Fibroblast of mammary gland (primary cell): Measurements from ENCODE around the gene PPP2R5C.

Experiments
- DNase-seq: peaks from one replicate; pipeline ENCODE4 v3.0.0-alpha.2; 2010; ENCODE audit warnings: low read depth
- H3K4me3 ChIP-seq: 2 replicates; pipeline ENCODE4 v1.5.1; 2011; ENCODE audit warnings: low read depth, mild to moderate bottlenecking, low read length, moderate library complexity; ENCODE audit not compliant: control insufficient read depth
- TF ChIP-seq, protein P1 (sequence below): conservative IDR thresholded peaks from 2 replicates; pipeline ENCODE4 v1.5.1; 2011; ENCODE audit warnings: low read depth, low read length, inconsistent platforms; ENCODE audit not compliant: control insufficient read depth, insufficient read depth

PPP2R5C gene

DNA sequence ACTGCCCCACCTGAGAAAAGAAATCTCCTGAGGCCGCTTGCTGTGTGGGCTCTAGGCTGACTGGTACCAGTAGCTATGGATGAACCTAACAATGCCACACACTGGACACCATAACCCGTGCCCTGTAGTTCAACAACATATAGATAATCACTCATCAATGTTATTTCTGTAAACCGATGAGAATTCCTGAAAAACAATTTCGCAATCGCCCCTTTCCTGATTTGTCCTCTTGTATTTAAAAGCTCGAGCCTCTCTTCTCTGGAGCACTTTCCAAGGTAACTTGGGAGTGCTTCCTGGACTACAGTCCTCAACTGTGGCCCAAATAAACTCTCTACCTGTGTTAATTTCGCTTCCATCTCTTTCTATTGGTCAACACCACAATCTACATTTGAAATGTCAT lies 26.1 kb upstream of the PPP2R5C start:
- TF ChIP-seq, protein P1, sequence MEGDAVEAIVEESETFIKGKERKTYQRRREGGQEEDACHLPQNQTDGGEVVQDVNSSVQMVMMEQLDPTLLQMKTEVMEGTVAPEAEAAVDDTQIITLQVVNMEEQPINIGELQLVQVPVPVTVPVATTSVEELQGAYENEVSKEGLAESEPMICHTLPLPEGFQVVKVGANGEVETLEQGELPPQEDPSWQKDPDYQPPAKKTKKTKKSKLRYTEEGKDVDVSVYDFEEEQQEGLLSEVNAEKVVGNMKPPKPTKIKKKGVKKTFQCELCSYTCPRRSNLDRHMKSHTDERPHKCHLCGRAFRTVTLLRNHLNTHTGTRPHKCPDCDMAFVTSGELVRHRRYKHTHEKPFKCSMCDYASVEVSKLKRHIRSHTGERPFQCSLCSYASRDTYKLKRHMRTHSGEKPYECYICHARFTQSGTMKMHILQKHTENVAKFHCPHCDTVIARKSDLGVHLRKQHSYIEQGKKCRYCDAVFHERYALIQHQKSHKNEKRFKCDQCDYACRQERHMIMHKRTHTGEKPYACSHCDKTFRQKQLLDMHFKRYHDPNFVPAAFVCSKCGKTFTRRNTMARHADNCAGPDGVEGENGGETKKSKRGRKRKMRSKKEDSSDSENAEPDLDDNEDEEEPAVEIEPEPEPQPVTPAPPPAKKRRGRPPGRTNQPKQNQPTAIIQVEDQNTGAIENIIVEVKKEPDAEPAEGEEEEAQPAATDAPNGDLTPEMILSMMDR: no peak
- DNase-seq: no peak
- no peak overlapping the region for H3K4me3 ChIP-seq

GRCh38 chr14:101736071-101736470 lies 25.4 kb upstream of the PPP2R5C start:
- no peak overlapping the region for H3K4me3 ChIP-seq
- TF ChIP-seq, protein P1: no peak

DNA sequence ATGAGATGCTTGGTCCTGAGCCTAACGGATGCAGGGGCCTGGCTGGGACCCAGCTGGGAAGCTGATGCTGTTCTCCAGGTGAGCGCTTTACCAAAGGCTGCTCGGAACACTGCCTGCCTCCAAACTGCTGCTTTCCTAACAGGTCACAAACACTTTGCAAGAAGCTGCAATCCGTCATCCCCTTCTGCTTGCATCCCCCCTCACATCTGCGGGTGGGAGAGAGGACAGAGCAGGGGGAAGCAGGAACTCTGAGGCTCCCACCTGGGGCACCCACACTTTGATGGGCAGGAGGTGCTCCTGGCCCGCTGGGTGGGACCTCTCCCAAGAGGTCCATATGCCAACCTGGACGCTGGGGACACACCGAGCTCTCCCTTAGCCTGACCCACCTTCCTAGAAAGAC lies 24.9 kb upstream of the PPP2R5C start:
- no peak for DNase-seq
- TF ChIP-seq, protein P1: no peak

More at GRCh38 chr14:101736071-101736470, 25.4 kb upstream of the PPP2R5C start:
- no peak for DNase-seq

DNA sequence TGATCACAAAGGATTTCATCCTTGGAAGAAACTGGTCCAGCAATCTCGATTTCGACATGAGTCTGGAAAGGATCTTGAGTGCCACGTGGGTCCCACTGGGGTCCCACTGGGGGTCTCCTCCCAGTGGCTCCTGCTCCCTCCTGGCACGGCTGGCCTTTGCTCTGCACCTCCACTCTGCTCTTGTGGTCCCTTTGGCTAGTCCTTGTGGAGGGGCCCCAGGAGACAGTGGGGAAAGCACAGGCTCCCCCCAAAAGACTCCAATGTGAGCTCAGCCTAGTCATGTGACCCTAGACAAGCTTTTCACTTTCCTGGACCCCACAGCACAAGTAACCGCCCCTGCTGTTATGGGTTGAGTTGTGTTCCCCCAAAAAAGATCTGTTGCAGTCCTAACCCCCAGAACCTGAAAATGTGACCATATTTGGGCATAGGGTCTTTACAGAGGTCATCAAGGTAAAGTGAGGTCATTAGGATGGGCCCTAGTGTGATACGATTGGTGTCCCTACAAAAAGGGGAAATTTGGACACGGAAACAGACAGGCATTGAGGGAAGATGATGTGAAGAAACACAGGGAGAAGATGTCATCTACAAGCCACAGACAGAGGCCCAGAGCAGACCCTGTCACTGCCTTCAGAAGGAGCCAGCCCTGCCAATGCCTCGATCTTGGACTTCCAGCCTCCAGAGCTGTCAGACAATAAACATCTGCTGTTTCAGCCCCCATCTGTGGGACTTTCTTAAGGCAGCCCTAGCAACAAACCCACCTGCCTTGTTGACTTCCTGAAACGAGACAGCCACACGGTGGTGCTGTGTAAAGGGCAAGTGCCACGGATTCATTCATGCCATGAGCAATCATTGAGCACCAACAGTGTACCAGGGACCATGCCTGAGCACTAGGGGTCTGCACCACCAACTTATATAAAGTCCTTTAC lies 23.8 kb upstream of the PPP2R5C start:
- TF ChIP-seq, protein P1: no peak
- H3K4me3 ChIP-seq: no peak overlapping the region
- no peak for DNase-seq

More for the DNA sequence above, 24.9 kb upstream of the PPP2R5C start:
- H3K4me3 ChIP-seq: no peak overlapping the region

DNA sequence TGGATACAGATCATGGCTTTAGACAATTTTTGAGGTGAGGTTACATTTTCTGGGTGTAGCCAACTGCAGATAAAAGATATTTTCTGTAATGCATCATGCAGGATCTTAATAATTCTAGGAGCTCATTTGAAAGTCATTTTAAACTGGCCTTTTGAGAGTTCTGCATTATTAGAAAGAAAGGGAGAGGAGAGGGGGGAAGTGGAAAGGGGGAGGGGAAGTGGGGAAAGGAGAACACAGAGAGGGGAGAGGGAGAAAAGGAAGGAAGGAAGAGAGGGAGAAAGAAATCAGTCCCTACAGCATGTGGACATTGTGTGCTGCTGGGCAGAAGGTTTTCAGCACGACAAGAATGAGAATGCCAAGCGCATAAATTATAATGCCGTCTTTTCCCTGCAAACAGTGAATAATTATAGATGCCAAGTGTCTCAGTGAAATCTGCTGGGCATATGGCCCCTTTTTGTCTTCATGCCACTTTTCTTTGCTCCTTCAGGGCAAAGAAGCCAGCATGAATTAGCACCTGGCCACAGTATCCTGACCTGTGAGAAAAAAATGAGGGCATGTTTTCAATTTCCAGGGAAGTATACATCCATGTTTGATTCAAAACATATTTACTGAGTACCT lies 22.7 kb upstream of the PPP2R5C start:
- no peak for DNase-seq
- no peak overlapping the region for H3K4me3 ChIP-seq
- TF ChIP-seq, protein P1: no peak

- H3K4me3 ChIP-seq: no peak overlapping the region
- TF ChIP-seq, protein P1: no peak
- DNase-seq: no peak
These were observed 21.9 kb upstream of the PPP2R5C start for GRCh38 chr14:101739446-101740141.
